GM12878 (cell line): ENCODE results near the gene TANC1. TPM values are rescaled to one million over a fixed set of nuclear protein-coding genes. Genes with fewer than 3 reads are reported as not detected.

Source experiments
- ATAC-seq: fragments of 200-7000 bp; cut with Tn5 transposase; 3 replicates; pipeline ENCODE4 v1.9.1; 2020; ENCODE audit warnings: mild to moderate bottlenecking, moderate library complexity
- BruUV-seq: library from RNA; stranded (reverse); fragments of 400-500 nt; replicated peaks from 2 replicates; lab custom pipeline; 2021; lab: Mats Ljungman, UMichigan
- CTCF ChIA-PET: fragments of 300-600 bp; sonication (Branson Sonifier 250); formaldehyde crosslinking; extraction: SDS; loops from one replicate; lab custom pipeline; 2021; ENCODE audit warnings: inconsistent platforms; lab: Yijun Ruan, JAX
- POLR2A ChIA-PET: fragments of 350-600 bp; formaldehyde crosslinking; extraction: SDS; loops from one replicate; lab custom pipeline; 2021; ENCODE audit warnings: inconsistent platforms; lab: Charles Lee
- RAD21 ChIA-PET: fragments of 300-600 bp; sonication (Branson Sonifier 250); formaldehyde crosslinking; loops from one replicate; lab custom pipeline; 2023; ENCODE audit warnings: antibody characterized with exemption; ENCODE audit not compliant: unreplicated experiment; lab: Charles Lee
- SMC1A ChIA-PET: fragments of 300-600 bp; sonication (Branson Sonifier 250); formaldehyde crosslinking; loops from one replicate; lab custom pipeline; 2023; ENCODE audit not compliant: unreplicated experiment, uncharacterized antibody; lab: Charles Lee
- DNase-seq: peaks from one replicate; pipeline ENCODE4 v3.0.0-alpha.2; 2011; ENCODE audit warnings: low read depth, low spot score
- FAIRE-seq: peaks from 3 replicates; lab custom pipeline; 2011; peaks lifted over from hg19 to GRCh38; lab: Jason Lieb, UNC
- H2AFZ ChIP-seq: 2 replicates; pipeline ENCODE4 v1.6.0; 2011; ENCODE audit warnings: low read depth, low read length, control low read depth; ENCODE audit not compliant: control insufficient read depth
- H3K27ac ChIP-seq: 2 replicates; pipeline ENCODE4 v1.5.1; 2011; ENCODE audit warnings: control low read depth; ENCODE audit not compliant: control insufficient read depth, insufficient read depth
- H3K27me3 ChIP-seq, 2 experiments: replicated peaks in 1 of 2; 2 replicates each; pipeline versions ENCODE4 v1.6.0 to v1.6.1; 2011; ENCODE audit warnings: low read length in 1 of 2; ENCODE audit not compliant: control insufficient read depth in 2 of 2, insufficient read depth in 2 of 2
- H3K36me3 ChIP-seq, 2 experiments: 2 replicates each; pipeline ENCODE4 v1.5.1; 2011; ENCODE audit warnings: low read length in 1 of 2; ENCODE audit not compliant: control insufficient read depth in 2 of 2, insufficient read depth in 2 of 2
- H3K4me1 ChIP-seq: 2 replicates; pipeline ENCODE4 v1.6.1; 2011; ENCODE audit warnings: mild to moderate bottlenecking, low read length, moderate library complexity, mixed read lengths; ENCODE audit not compliant: control insufficient read depth, insufficient read depth
- H3K4me2 ChIP-seq: 2 replicates; pipeline ENCODE4 v1.6.0; 2011; ENCODE audit warnings: control low read depth; ENCODE audit not compliant: control insufficient read depth, insufficient read depth
- H3K4me3 ChIP-seq: fragments of 200-600 bp; sonication (generic); 2 replicates; pipeline ENCODE4 v1.5.1; 2016
- H3K79me2 ChIP-seq: 2 replicates; pipeline ENCODE4 v1.6.0; 2011; ENCODE audit warnings: low read length; ENCODE audit not compliant: control insufficient read depth, insufficient read depth
- H3K9ac ChIP-seq: 2 replicates; pipeline ENCODE4 v1.8.0; 2011; ENCODE audit warnings: low read length, control low read depth, mixed read lengths; ENCODE audit not compliant: control insufficient read depth, insufficient read depth
- H3K9me3 ChIP-seq: replicated peaks from 3 replicates; pipeline ENCODE4 v1.5.1; 2011; ENCODE audit warnings: mild to moderate bottlenecking, low read length; ENCODE audit not compliant: control insufficient read depth, insufficient read depth
- H4K20me1 ChIP-seq: 2 replicates; pipeline ENCODE4 v1.6.0; 2011; ENCODE audit not compliant: control insufficient read depth, insufficient read depth
- BCL3 ChIP-seq: IDR thresholded peaks from 2 replicates; pipeline ENCODE4 v1.6.1; 2011; ENCODE audit warnings: borderline replicate concordance, low read depth, mild to moderate bottlenecking, moderate library complexity, low read length; ENCODE audit not compliant: insufficient read depth, poor library complexity, severe bottlenecking
- CBX5 ChIP-seq: sonication (generic); IDR thresholded peaks from 2 replicates; pipeline ENCODE4 v1.6.1; 2016; ENCODE audit warnings: low read depth, moderate library complexity, mild to moderate bottlenecking, inconsistent platforms
- DPF2 ChIP-seq: fragments of 450-650 bp; IDR thresholded peaks from 2 replicates; pipeline ENCODE4 v1.6.1; 2017; ENCODE audit warnings: mild to moderate bottlenecking
- ETV6 ChIP-seq, 2 experiments: fragments of 450-650 bp in 1 of 2; IDR thresholded peaks in 1 of 2; conservative IDR thresholded peaks in 1 of 2; 2 replicates each; pipeline ENCODE4 v1.6.1; 2014; ENCODE audit warnings: antibody characterized with exemption in 1 of 2, borderline replicate concordance in 1 of 2, low read depth in 1 of 2, mild to moderate bottlenecking in 1 of 2, moderate library complexity in 1 of 2
- IKZF1 ChIP-seq: fragments of 450-650 bp; conservative IDR thresholded peaks from 2 replicates; pipeline ENCODE4 v1.6.1; 2017; ENCODE audit warnings: antibody characterized with exemption, mild to moderate bottlenecking
- IRF3 ChIP-seq: fragments of 450-650 bp; IDR thresholded peaks from 2 replicates; pipeline ENCODE4 v1.6.1; 2014; ENCODE audit warnings: mild to moderate bottlenecking
- POLR2AphosphoS5 ChIP-seq: IDR thresholded peaks from 2 replicates; pipeline ENCODE4 v1.6.1; 2011; ENCODE audit warnings: mild to moderate bottlenecking, low read length, inconsistent platforms
- RBBP5 ChIP-seq: fragments of 200-600 bp; sonication (generic); conservative IDR thresholded peaks from 2 replicates; pipeline ENCODE4 v1.6.1; 2016
- RELB ChIP-seq: fragments of 450-650 bp; IDR thresholded peaks from 2 replicates; pipeline ENCODE4 v1.6.1; 2017; ENCODE audit warnings: low read depth, mild to moderate bottlenecking, moderate library complexity
- SUZ12 ChIP-seq: fragments of 200-600 bp; sonication (generic); IDR thresholded peaks from one replicate; pipeline ENCODE4 v1.6.1; 2018; ENCODE audit warnings: antibody characterized with exemption, mild to moderate bottlenecking; ENCODE audit not compliant: unreplicated experiment
- WRNIP1 ChIP-seq: IDR thresholded peaks from 2 replicates; pipeline ENCODE4 v1.6.1; 2011; ENCODE audit warnings: low read depth, low read length, improper control_type of control experiment, borderline replicate concordance
- WGBS: methylation state at CpG from one replicate; pipeline ENCODE4 v1.1.6; 2016; ENCODE audit warnings: low lambda C conversion rate; ENCODE audit not compliant: insufficient replicate concordance, insufficient coverage; ENCODE audit errors: missing lambda C conversion rate; 5-methylcytosine and 5-hydroxymethylcytosine counted together
- in situ Hi-C: fragments of 300-500 bp; cut with MboI; formaldehyde crosslinking; loops from 9 replicates; pipeline ENCODE4 v1.14.3; 2018; ENCODE audit warnings: mixed read lengths
- intact Hi-C: fragments of 100-400 bp; cut with micrococcal nuclease; formaldehyde crosslinking; loops from one replicate; pipeline ENCODE4 v1.14.2; 2022; ENCODE audit not compliant: unreplicated experiment
- polyA plus RNA-seq, 11 experiments: library from polyadenylated mRNA; depleted of rRNA in 4 of 11; unstranded in 6 of 11; stranded (reverse) in 5 of 11; fragments of >200 nt; fragmentation: Nextera tagmentation in 4 of 11; fragmentation: Illumina TruSeq in 1 of 11; extraction: Ambion mirVana in 4 of 11; extraction: Trizol in 1 of 11; gene quantifications; 1 replicate in 1 of 11; 2 replicates in 10 of 11; pipeline versions ENCODE4 v1.2.1 to v1.2.3, GENCODE V29; 2011 to 2016; ENCODE audit warnings: inconsistent platforms in 2 of 11, missing spikeins in 2 of 11, low read depth in 1 of 11
- total RNA-seq, 4 experiments: library from RNA; depleted of rRNA in 3 of 4; stranded (reverse); fragments of >200 nt in 3 of 4; fragmentation: Illumina TruSeq in 1 of 4; extraction: Trizol in 1 of 4; gene quantifications; 2 replicates each; pipeline versions ENCODE4 v1.2.1 to v1.2.3, GENCODE V29; 2013 to 2021

Gene TANC1
- total and polyA plus RNA-seq, 10 of the 15 experiments (the other 5 are each of a cell fraction or from before 2014, with no cell fraction given): 0.05 to 5.0 (median 0.34) TPM

- H3K4me2 ChIP-seq: no peak overlapping the region
- H3K36me3 ChIP-seq: peaks cover 0 to 2% of the 10 kb centered on the region in 2 experiments; a peak in 1 of 4 replicates
- ChIA-PET POLR2A (no interaction called here), SMC1A (no interaction called here), RAD21 (no interaction called here), CTCF (no interaction called here)
- in situ Hi-C loops (no loop called here), intact Hi-C loops (no loop called here)
- H3K9ac ChIP-seq: no peak overlapping the region
- no peaks in the 10 kb centered on the region for H4K20me1 ChIP-seq
- no peak for TF ChIP-seq IRF3
- no peak for DNase-seq
- ATAC-seq: no peak
- no peak for FAIRE-seq
- WGBS: 92% methylated on average over 15 of the region's 15 CpGs
- no peak overlapping the region for H2AFZ ChIP-seq
- no peak overlapping the region for H3K27ac ChIP-seq
- H3K4me1 ChIP-seq: no peaks in the 10 kb centered on the region
- BruUV-seq: no TSS peak
- H3K4me3 ChIP-seq: no peak overlapping the region
- H3K9me3 ChIP-seq: no peaks in the 10 kb centered on the region
- H3K79me2 ChIP-seq: no peaks in the 10 kb centered on the region
- H3K27me3 ChIP-seq: no peaks in the 10 kb centered on the region
Observed at GRCh38 chr2:159229476-159230144, 261.2 kb downstream of the TANC1 start.

- 95% methylated on average over 19 of the region's 19 CpGs for WGBS
- RAD21 ChIA-PET: interaction anchor here (1.4 kb wide), 1 partner anchor 481 kb away, joined by 3 read pairs; no protein-coding TSS in a partner anchor
- CTCF ChIA-PET: no interaction called here
- POLR2A ChIA-PET: no interaction called here
- in situ Hi-C loops: no loop called here
- FAIRE-seq (no peak), DNase-seq (no peak), ATAC-seq (no peak)
- H3K4me2 ChIP-seq: no peak overlapping the region
- intact Hi-C loops: no loop called here
- H3K79me2 ChIP-seq: no peaks in the 10 kb centered on the region
- no peaks in the 10 kb centered on the region for H3K9me3 ChIP-seq
- BruUV-seq: no TSS peak
- no peak overlapping the region for H2AFZ ChIP-seq
- no peak overlapping the region for H3K9ac ChIP-seq
- TF ChIP-seq DPF2: no peak
- no peak for TF ChIP-seq ETV6 (conservative IDR thresholded peaks at IDR 0.05 in 1 of 2, IDR thresholded peaks at IDR 0.05 in 1 of 2; ENCODE audit: borderline replicate concordance in 1 of 2, low read depth in 1 of 2)
- TF ChIP-seq RBBP5: no peak
- TF ChIP-seq WRNIP1: no peak
- TF ChIP-seq SUZ12: no peak
- no peak for TF ChIP-seq IKZF1
- no peak for TF ChIP-seq BCL3
- no peak for TF ChIP-seq RELB
- TF ChIP-seq CBX5: no peak
- TF ChIP-seq POLR2AphosphoS5: no peak
- no peaks in the 10 kb centered on the region for H4K20me1 ChIP-seq
- no peak overlapping the region for H3K4me3 ChIP-seq
- no peaks in the 10 kb centered on the region for H3K27me3 ChIP-seq
- peaks cover 0 to 3% of the 10 kb centered on the region in 2 experiments; a peak in 1 of 4 replicates for H3K36me3 ChIP-seq
- no peaks in the 10 kb centered on the region for H3K4me1 ChIP-seq
- SMC1A ChIA-PET: interaction anchor here (0.7 kb wide), 1 partner anchor 380 kb away, joined by 3 read pairs; no protein-coding TSS in a partner anchor
- no peak overlapping the region for H3K27ac ChIP-seq
Observed at GRCh38 chr2:159230145-159230877, 261.9 kb downstream of the TANC1 start.
